ENCODE results near the gene VSIG10L2.

GRCh38 chr11:125979511-125979910, 33.7 kb downstream of the VSIG10L2 start:
- no peak for TF ChIP-seq POLR2AphosphoS5 (IDR thresholded peaks at IDR 0.05)
- TF ChIP-seq, protein P1, sequence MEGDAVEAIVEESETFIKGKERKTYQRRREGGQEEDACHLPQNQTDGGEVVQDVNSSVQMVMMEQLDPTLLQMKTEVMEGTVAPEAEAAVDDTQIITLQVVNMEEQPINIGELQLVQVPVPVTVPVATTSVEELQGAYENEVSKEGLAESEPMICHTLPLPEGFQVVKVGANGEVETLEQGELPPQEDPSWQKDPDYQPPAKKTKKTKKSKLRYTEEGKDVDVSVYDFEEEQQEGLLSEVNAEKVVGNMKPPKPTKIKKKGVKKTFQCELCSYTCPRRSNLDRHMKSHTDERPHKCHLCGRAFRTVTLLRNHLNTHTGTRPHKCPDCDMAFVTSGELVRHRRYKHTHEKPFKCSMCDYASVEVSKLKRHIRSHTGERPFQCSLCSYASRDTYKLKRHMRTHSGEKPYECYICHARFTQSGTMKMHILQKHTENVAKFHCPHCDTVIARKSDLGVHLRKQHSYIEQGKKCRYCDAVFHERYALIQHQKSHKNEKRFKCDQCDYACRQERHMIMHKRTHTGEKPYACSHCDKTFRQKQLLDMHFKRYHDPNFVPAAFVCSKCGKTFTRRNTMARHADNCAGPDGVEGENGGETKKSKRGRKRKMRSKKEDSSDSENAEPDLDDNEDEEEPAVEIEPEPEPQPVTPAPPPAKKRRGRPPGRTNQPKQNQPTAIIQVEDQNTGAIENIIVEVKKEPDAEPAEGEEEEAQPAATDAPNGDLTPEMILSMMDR (IDR thresholded peaks at IDR 0.05): no peak
- TF ChIP-seq POLR2A (IDR thresholded peaks at IDR 0.05): no peak
- no peak for TF ChIP-seq EP300 (IDR thresholded peaks at IDR 0.05)
